Endometrium (tissue), 2 donors: ENCODE results near the gene LRRC27.

Source experiments
- FAIRE-seq: peaks from 2 replicates; lab custom pipeline; 2012; peaks lifted over from hg19 to GRCh38; lab: Jason Lieb, UNC
- donor health status: control.
- donor health status: control.

The LRRC27 gene

GRCh38 chr10:132359305-132360040 is 27.5 kb downstream of the LRRC27 start:
- no peak for FAIRE-seq

GRCh38 chr10:132360766-132361447 is 28.9 kb downstream of the LRRC27 start:
- no peak for FAIRE-seq

- no peak for FAIRE-seq
Measured at GRCh38 chr10:132361581-132362101, 29.6 kb downstream of the LRRC27 start.

GRCh38 chr10:132362151-132362611 is 30.2 kb downstream of the LRRC27 start:
- no peak for FAIRE-seq

- no peak for FAIRE-seq
Measured at GRCh38 chr10:132363376-132363775, 31.4 kb downstream of the LRRC27 start.

GRCh38 chr10:132363921-132364593 is 32.1 kb downstream of the LRRC27 start:
- FAIRE-seq = no peak

- no peak for FAIRE-seq
Measured at GRCh38 chr10:132364594-132364970, 32.6 kb downstream of the LRRC27 start.

GRCh38 chr10:132365102-132365501 is 33.1 kb downstream of the LRRC27 start:
- FAIRE-seq = no peak

GRCh38 chr10:132366006-132366405 is 34.0 kb downstream of the LRRC27 start:
- FAIRE-seq = no peak

GRCh38 chr10:132366499-132366898 is 34.5 kb downstream of the LRRC27 start:
- FAIRE-seq = no peak

GRCh38 chr10:132368391-132368790 is 36.4 kb downstream of the LRRC27 start:
- no peak for FAIRE-seq

- no peak for FAIRE-seq
Measured at GRCh38 chr10:132368881-132369635, 37.1 kb downstream of the LRRC27 start.

- no peak for FAIRE-seq
Measured at GRCh38 chr10:132369636-132370185, 37.7 kb downstream of the LRRC27 start.

GRCh38 chr10:132370426-132371340 is 38.7 kb downstream of the LRRC27 start:
- no peak for FAIRE-seq

- FAIRE-seq = no peak
Measured at GRCh38 chr10:132371641-132372081, 39.7 kb downstream of the LRRC27 start.

GRCh38 chr10:132372516-132373095 is 40.6 kb downstream of the LRRC27 start:
- FAIRE-seq = no peak

- FAIRE-seq = no peak
Measured at GRCh38 chr10:132373241-132373955, 41.4 kb downstream of the LRRC27 start.

- FAIRE-seq = no peak
Measured at GRCh38 chr10:132374176-132374575, 42.2 kb downstream of the LRRC27 start.

GRCh38 chr10:132374612-132375011 is 42.6 kb downstream of the LRRC27 start:
- FAIRE-seq = no peak
